Right hindlimb (tissue), 1 donor: Measurements from ENCODE around the gene CTBP2.
A peak's percentile ranks its signal among the peaks of the same experiment; 100 is the strongest.

ENCODE experiments used
- DNase-seq: peaks from one replicate; pipeline ENCODE4 v3.0.0-alpha.2; 2018

The CTBP2 gene

GRCh38 chr10:125037145-125037877 is 123.1 kb downstream of the CTBP2 start:
- no peak for DNase-seq

GRCh38 chr10:125035588-125036295 is 124.6 kb downstream of the CTBP2 start:
- no peak for DNase-seq

GRCh38 chr10:125035136-125035535 is 125.2 kb downstream of the CTBP2 start:
- DNase-seq = no peak

DNA sequence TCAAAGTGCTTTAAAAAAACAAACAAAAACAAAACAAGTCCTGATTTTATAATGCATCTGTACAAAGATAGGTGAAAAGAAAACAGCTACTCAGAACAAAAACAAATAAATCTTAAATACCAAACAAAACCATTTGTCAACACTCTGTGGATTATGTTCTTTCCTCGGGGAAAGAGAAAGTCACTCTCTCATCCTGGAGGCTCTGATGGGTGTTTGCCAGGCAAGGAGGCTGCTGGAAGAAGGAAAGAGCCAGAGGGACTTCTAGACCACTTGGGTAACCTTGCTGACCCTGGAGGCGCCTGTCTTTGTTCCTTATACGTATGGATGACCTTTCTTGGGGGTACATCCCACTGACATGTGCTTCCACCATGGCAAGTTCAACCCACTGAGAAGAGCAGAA is 125.7 kb downstream of the CTBP2 start:
- no peak for DNase-seq

DNA sequence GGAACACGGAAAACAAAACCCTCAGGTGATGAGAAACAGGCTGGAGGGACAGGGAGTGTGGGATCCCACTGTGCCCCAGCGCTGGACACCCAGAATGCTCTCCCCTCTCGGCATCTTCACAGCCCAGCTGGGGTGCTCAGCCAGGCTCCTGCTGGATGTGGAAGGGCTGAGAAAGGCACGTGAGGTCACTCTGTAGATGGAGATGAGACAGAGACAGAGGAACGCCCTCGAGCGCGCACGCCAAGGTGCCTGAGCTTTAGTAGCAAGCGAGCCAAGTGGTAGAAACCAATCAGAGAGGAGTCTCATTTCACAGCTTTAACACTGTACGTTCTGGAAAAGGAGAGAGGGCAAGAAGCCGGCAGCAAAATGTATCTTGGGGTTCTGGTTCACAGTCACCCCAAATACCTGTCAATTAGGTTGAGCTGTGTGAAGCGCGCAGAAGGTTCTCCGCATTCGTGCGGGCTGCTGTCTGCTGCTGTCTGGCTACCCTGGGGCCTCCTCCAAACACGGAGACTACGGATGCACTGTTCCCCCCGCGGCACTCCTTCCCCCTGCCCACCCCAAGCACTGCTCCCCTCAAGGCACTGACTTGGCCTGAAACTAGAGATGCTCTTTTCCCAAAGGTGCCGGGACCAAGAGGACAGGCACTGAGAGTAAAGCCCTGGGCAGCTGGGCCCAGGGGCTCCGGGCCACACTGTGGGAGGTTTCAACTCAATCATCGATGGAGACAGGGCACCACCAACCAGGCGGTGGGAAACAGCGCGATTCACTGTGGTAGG is 127.0 kb downstream of the CTBP2 start:
- no peak for DNase-seq

DNA sequence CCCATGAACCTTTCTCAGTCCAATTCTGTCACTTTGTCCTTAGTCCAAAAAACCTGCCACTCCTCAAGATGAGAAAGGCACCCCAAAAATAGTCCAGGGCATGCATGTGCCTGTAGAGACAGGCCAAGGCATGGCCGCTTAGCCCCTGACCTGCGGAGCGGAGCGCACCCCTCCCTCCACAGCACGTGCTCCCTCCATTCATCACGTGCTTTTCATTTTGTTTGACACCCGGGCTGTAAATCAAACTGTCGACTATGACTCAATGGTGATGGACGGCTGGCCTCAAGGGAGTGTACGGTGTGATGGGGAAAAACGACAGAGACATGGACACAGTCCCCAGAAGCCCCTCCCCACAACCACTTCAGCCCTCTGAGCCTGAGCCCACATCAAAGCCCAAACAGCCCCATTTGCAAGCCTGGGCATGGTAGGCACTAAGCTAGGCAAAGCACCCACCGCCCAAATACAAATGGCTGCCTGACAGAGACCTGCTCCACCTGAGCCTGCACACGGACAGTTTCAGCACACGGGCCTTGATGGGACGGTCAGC is 127.8 kb downstream of the CTBP2 start:
- DNase-seq = no peak

GRCh38 chr10:125030567-125031197 is 129.7 kb downstream of the CTBP2 start:
- DNase-seq = no peak

GRCh38 chr10:125029584-125030242 is 130.7 kb downstream of the CTBP2 start:
- DNase-seq = no peak

DNA sequence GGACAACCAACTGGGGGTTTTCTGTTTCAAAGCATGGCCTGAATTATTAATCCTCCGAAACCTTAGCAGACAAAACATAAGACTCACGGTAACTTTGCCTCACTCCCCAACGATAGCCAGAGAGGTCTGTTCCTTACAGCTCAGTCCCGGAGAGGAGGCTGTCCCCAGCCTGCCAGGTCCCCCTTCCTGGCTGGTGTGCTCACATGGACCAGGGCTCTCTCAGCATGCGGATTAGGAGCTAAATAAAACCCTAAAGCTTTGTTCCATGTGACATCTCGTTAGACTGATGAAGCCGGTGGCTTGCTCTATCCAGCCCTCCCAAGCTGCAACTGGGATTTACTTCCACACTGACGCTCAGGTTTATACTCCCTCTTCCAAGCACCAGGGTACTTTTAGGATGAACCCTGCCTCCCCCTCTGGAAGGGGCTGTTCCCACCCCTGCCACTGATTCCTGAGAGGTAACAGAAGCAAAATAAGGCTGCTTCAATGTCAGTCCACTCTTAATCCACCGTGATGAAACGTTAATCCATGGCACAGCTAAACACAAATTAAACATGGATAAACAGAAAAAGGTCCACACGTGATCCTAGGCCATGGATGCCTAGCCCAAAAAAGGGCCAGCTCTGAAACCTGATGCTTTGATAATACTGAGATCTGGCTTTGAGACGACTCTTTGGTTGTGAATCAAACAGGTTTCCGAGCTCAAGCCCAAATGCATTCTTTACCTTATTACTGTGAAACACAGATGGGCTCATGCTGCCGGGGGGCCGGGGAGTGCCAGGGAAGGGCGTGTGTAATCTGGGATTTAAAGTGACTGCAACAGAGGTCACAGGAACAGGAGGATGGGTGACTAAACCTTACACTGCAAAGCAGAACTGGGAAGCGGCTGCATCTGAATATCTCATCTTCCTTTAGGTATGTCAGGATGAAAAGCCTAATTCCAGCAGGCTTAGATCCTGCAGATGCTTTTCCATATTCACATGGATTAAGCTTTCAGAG is 132.2 kb downstream of the CTBP2 start:
- DNase-seq = no peak

GRCh38 chr10:125026974-125027735 is 133.2 kb downstream of the CTBP2 start:
- DNase-seq = no peak

DNA sequence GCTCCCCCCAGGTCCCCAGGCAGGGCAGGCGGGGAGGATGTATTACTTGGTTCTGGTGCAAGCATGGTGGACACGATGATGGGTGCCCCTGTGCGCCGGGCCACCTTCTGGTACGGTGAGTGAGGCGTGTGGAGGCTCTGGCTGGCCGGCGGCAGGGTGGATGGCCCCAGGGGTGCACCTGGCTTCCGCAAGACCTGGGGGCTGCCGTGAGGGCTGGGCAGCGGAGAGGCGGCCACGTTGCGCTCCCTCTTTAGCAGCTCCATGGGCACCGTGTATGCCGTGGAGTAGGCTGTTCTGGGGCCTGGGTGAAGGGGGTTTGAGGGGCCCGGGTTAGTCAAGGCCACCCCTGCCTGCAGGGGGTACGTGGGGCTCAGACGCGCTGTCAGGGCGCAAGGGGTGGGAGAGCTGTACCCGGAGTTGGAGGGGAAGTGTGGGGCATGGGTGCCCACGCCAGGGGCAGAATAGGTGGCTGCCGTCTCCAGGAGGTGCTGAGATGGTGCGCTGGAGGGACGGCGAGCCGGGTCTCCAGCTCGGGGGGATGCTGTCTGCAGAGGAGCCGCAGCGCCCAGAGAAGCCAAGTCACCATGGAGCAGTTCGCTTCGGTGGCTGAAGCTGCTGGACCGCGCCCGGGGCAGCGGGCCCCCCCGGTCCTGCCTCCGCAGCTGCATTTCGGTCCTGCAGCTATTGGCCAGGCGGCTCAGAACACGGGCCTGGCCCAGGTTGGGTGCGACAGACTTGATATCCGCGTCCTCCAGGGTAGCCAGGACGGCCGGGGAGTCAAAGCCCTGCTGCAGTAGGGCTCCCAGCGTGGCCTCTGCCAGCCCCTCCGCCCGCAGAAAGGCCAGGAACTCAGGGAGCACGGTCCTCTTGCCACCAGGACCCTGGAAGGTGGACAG is 134.1 kb downstream of the CTBP2 start:
- DNase-seq = no peak

GRCh38 chr10:125025341-125025740 is 135.0 kb downstream of the CTBP2 start:
- no peak for DNase-seq

GRCh38 chr10:125024497-125025234 is 135.7 kb downstream of the CTBP2 start:
- DNase-seq = no peak

- DNase-seq = peak; percentile 59
These were observed 136.4 kb downstream of the CTBP2 start for GRCh38 chr10:125023862-125024496.

- no peak for DNase-seq
These were observed 137.1 kb downstream of the CTBP2 start for GRCh38 chr10:125023255-125023654.

DNA sequence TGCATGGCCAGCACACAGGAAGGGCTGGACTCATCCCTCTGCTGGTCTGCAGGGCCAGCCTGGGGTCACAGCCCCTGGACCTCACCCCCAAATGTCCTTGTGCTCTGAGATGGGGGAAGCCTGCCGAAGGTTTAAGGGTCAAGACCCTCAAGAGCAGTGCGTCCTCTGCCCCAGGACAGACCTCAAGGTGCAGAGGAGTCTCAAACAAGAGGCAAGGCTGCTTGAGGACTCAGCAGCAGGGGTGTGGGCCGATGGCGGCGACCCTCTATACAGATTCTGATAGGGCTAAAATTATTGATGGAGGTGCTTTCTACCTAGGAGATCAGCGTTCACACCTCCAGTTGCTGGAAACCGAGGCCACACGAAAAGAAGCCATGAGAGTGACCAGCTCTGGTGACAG is 137.7 kb downstream of the CTBP2 start:
- DNase-seq = no peak

- DNase-seq = no peak
These were observed 138.5 kb downstream of the CTBP2 start for GRCh38 chr10:125021686-125022344.
